Transverse colon (tissue), 3 donors: ENCODE results near the gene LHFPL3.

Experiments
- POLR2A ChIP-seq: fragments of 450-650 bp; IDR thresholded peaks from one replicate; pipeline ENCODE4 v1.6.1; 2016; ENCODE audit warnings: antibody characterized with exemption, mild to moderate bottlenecking, moderate library complexity
- TF ChIP-seq, protein P1 (sequence below), 5 experiments: fragments of 200-600 bp in 3 of 5; fragments of 450-650 bp in 2 of 5; sonication (generic) in 3 of 5; IDR thresholded peaks; 1 replicate in 2 of 5; 2 replicates in 3 of 5; pipeline ENCODE4 v1.5.1; 2016 to 2017; ENCODE audit warnings: antibody characterized with exemption in 5 of 5, inconsistent platforms in 3 of 5, mild to moderate bottlenecking in 2 of 5, moderate library complexity in 1 of 5

DNA sequence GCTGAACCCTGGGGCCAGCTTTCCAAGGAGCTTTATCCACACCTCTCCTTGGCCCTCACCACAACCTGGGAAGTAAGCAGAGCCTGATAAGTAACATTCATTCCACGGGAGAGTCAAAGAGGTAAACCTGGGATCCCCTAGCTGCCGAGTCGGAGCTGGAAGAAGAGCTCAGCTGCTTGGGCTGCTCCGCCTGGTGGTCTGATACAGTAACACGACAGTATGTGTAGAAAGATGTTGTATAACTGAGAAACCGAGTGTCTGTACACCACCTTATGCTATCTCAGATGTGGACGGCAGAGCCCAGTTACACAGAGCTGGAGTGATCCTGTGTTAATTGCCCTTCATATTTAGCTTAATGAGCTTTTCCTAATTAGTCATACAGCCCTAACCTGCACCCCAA lies 534.3 kb downstream of the LHFPL3 start:
- TF ChIP-seq, protein P1, sequence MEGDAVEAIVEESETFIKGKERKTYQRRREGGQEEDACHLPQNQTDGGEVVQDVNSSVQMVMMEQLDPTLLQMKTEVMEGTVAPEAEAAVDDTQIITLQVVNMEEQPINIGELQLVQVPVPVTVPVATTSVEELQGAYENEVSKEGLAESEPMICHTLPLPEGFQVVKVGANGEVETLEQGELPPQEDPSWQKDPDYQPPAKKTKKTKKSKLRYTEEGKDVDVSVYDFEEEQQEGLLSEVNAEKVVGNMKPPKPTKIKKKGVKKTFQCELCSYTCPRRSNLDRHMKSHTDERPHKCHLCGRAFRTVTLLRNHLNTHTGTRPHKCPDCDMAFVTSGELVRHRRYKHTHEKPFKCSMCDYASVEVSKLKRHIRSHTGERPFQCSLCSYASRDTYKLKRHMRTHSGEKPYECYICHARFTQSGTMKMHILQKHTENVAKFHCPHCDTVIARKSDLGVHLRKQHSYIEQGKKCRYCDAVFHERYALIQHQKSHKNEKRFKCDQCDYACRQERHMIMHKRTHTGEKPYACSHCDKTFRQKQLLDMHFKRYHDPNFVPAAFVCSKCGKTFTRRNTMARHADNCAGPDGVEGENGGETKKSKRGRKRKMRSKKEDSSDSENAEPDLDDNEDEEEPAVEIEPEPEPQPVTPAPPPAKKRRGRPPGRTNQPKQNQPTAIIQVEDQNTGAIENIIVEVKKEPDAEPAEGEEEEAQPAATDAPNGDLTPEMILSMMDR (IDR thresholded peaks at IDR 0.05), result no peak
- TF ChIP-seq POLR2A, result no peak
